Right lobe of liver (tissue), 6 donors: ENCODE results near the gene IZUMO3. TPM values are rescaled to one million over a fixed set of nuclear protein-coding genes. Genes with fewer than 3 reads are reported as not detected.

ENCODE experiments used
- ATAC-seq, 4 donors: fragments of 200-7000 bp; cut with Tn5 transposase; one replicate each; pipeline ENCODE4 v1.9.1; 2020; ENCODE audit warnings: mild to moderate bottlenecking in 4 of 4, moderate library complexity in 4 of 4
- DNase-seq, 3 donors: peaks; one replicate each; pipeline ENCODE4 v3.0.0-alpha.2; 2020
- H3K27ac ChIP-seq, 3 donors: fragments of 200-600 bp; one replicate each; pipeline ENCODE4 v1.8.0; 2022
- H3K27me3 ChIP-seq, 2 donors: fragments of 200-600 bp; one replicate each; pipeline ENCODE4 v1.8.0; 2022
- H3K36me3 ChIP-seq, 4 donors: fragments of 200-600 bp; sonication (generic) in 1 of 4; one replicate each; pipeline versions ENCODE4 v1.5.1 to v1.8.0; 2017 to 2022; ENCODE audit warnings: control low read depth in 1 of 4
- H3K4me1 ChIP-seq, 4 donors: fragments of 200-600 bp; sonication (generic) in 1 of 4; one replicate each; pipeline versions ENCODE4 v1.5.1 to v1.8.0; 2017 to 2022; ENCODE audit warnings: control low read depth in 1 of 4
- H3K4me3 ChIP-seq, 3 donors: fragments of 200-600 bp; one replicate each; pipeline ENCODE4 v1.8.0; 2022
- H3K9me3 ChIP-seq, 4 donors: fragments of 200-600 bp; sonication (generic) in 1 of 4; one replicate each; pipeline versions ENCODE4 v1.5.1 to v1.8.0; 2017 to 2022; ENCODE audit warnings: control low read depth in 1 of 4
- POLR2A ChIP-seq: fragments of 450-650 bp; IDR thresholded peaks from one replicate; pipeline ENCODE4 v1.6.1; 2017; ENCODE audit warnings: antibody characterized with exemption, mild to moderate bottlenecking
- WGBS: methylation state at CpG from one replicate; pipeline ENCODE4 v1.1.6; 2018; ENCODE audit warnings: low coverage, low lambda C conversion rate; ENCODE audit not compliant: insufficient coverage; ENCODE audit errors: missing lambda C conversion rate; 5-methylcytosine and 5-hydroxymethylcytosine counted together
- intact Hi-C, 2 donors: fragments of 100-400 bp; cut with DNase I; formaldehyde crosslinking; loops; one replicate each; pipeline versions ENCODE4 v1.11.2 to v1.14.1; 2022
- total RNA-seq, 6 experiments: library from RNA; depleted of rRNA in 2 of 6; stranded (reverse); fragments of >200 nt in 2 of 6; fragmentation: NEBNext Ultra II Directional in 3 of 6; extraction: Animal tissue kit (Norgen Biotek cat#: 25700) in 3 of 6; gene quantifications; one replicate each; pipeline versions ENCODE4 v1.1.0 to v1.2.4, GENCODE V29; 2016 to 2023
- TF ChIP-seq, protein P1 (sequence below), 4 donors: fragments of 200-600 bp in 3 of 4; fragments of 450-650 bp in 1 of 4; IDR thresholded peaks; one replicate each; pipeline versions ENCODE4 v1.5.1 to v1.8.0; 2016 to 2022; ENCODE audit warnings: antibody characterized with exemption in 4 of 4, mild to moderate bottlenecking in 2 of 4
- donor health status: DM: no; HTN: yes; CAD: no.
- donor health status: DM: no; HTN: no; CAD: no.
- donor health status: DM: no; HTN: no; CAD: no.
- donor health status: DM: no; HTN: yes; CAD: no.
- donor health status: DM: no; HTN: yes; CAD: no.

Gene IZUMO3
- total RNA-seq, 6 experiments from 2014 or later, result not detected

DNA sequence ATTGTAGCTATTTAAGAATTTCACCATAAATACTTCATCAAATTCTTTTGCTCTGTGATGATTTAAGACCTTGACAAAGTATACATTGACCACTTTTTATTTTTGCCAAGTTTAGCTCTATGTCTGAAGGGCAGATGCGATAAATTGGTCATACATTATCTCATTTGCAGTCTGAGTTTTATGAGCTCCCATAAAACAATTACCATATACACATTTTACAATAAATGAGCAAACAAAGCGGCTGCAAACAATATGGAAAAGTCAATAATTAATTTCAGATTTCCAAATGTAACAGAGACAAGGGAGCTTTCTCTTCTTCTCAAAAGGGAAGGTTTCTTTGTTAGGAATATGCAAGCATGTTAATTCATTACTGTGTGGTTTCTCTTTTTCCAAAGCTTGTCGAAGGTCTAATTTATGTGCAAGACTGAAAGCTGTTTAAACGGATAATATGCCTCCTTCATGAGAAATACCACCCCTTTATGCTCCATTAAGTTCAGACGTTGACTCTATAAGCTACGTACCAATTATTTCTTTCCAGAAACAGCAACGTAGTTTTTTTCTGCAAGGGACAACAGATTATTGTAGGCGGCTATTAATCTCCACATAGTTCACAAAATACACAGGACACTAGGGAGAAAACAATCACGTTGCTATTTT lies 7.0 kb upstream of the IZUMO3 start:
- no peaks in the 10 kb centered on the region for H3K9me3 ChIP-seq
- WGBS, result 36% methylated on average over 9 of the region's 9 CpGs
- intact Hi-C loops, result no loop called here
- no peaks in the 10 kb centered on the region for H3K4me1 ChIP-seq
- no peak for ATAC-seq
- H3K36me3 ChIP-seq, result no peaks in the 10 kb centered on the region
- H3K27ac ChIP-seq, result no peak overlapping the region
- H3K4me3 ChIP-seq, result no peak overlapping the region
- no peaks in the 10 kb centered on the region for H3K27me3 ChIP-seq
- no peak for DNase-seq
- TF ChIP-seq, protein P1, sequence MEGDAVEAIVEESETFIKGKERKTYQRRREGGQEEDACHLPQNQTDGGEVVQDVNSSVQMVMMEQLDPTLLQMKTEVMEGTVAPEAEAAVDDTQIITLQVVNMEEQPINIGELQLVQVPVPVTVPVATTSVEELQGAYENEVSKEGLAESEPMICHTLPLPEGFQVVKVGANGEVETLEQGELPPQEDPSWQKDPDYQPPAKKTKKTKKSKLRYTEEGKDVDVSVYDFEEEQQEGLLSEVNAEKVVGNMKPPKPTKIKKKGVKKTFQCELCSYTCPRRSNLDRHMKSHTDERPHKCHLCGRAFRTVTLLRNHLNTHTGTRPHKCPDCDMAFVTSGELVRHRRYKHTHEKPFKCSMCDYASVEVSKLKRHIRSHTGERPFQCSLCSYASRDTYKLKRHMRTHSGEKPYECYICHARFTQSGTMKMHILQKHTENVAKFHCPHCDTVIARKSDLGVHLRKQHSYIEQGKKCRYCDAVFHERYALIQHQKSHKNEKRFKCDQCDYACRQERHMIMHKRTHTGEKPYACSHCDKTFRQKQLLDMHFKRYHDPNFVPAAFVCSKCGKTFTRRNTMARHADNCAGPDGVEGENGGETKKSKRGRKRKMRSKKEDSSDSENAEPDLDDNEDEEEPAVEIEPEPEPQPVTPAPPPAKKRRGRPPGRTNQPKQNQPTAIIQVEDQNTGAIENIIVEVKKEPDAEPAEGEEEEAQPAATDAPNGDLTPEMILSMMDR (IDR thresholded peaks at IDR 0.05), result no peak
- TF ChIP-seq POLR2A, result no peak

GRCh38 chr9:24545285-24545684 lies 412 bp downstream of the IZUMO3 start:
- H3K36me3 ChIP-seq, result no peaks in the 10 kb centered on the region
- intact Hi-C loops, result no loop called here
- H3K27ac ChIP-seq, result no peak overlapping the region
- ATAC-seq, result no peak
- 43% methylated on average over 7 of the region's 7 CpGs for WGBS
- no peaks in the 10 kb centered on the region for H3K27me3 ChIP-seq
- TF ChIP-seq, protein P1 (IDR thresholded peaks at IDR 0.05), result no peak
- no peak for TF ChIP-seq POLR2A
- no peaks in the 10 kb centered on the region for H3K4me1 ChIP-seq
- no peak for DNase-seq
- H3K4me3 ChIP-seq, result no peak overlapping the region
- H3K9me3 ChIP-seq, result no peaks in the 10 kb centered on the region

- ATAC-seq, result no peak
- H3K4me1 ChIP-seq, result no peaks in the 10 kb centered on the region
Measured at GRCh38 chr9:24518545-24518944, 27.2 kb downstream of the IZUMO3 start.

DNA sequence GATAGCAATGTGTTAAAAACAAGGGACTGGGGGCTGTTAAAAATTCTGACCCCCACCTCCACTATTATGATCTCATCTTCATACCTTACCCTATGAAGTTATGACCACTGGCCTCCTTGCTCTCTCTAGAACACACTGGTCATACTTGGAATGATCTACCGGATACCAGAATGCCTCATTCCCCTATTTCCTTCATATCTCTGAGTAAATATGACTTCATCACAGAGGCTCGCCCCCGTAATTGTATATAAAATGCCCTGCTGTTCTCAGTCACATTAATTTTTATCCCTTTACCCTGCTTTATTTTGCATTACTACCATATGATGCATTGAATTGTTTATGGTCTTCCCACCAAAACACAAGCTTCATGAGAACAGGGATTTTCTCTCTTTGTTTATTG lies 29.2 kb downstream of the IZUMO3 start:
- Histone ChIP-seq H3K27me3 (no peaks in the 10 kb centered on the region), H3K4me3 (no peak overlapping the region), H3K27ac (no peak overlapping the region), H3K9me3 (no peaks in the 10 kb centered on the region), H3K36me3 (no peaks in the 10 kb centered on the region), H3K4me1 (no peaks in the 10 kb centered on the region)
- no peak for TF ChIP-seq POLR2A
- TF ChIP-seq, protein P1 (IDR thresholded peaks at IDR 0.05), result no peak
- WGBS, result 53% methylated on average over 3 of the region's 3 CpGs
- no peak for DNase-seq
- no peak for ATAC-seq
- intact Hi-C loops, result no loop called here

More at GRCh38 chr9:24518545-24518944, 27.2 kb downstream of the IZUMO3 start:
- Histone ChIP-seq H3K9me3 (no peaks in the 10 kb centered on the region), H3K27ac (no peak overlapping the region), H3K36me3 (no peaks in the 10 kb centered on the region), H3K4me3 (no peak overlapping the region), H3K27me3 (no peaks in the 10 kb centered on the region)
- no peak for DNase-seq
- TF ChIP-seq, protein P1 (IDR thresholded peaks at IDR 0.05), result no peak
- TF ChIP-seq POLR2A, result no peak
- intact Hi-C loops, result no loop called here
- WGBS, result 43% methylated on average over 2 of the region's 2 CpGs
